Superior temporal gyrus (tissue), 1 donor: ENCODE data around the gene DDHD1.
A peak's percentile ranks its signal among the peaks of the same experiment; 100 is the strongest.
"Not testable (repeated sequence)": the region's sequence is repeated elsewhere in the genome, so short reads cannot be mapped to it uniquely, and the experiment has no call there.

Source experiments
- DNase-seq: peaks from one replicate; pipeline ENCODE4 v3.0.0-alpha.2; 2016; ENCODE audit errors: extremely low spot score

DDHD1 gene

DNA sequence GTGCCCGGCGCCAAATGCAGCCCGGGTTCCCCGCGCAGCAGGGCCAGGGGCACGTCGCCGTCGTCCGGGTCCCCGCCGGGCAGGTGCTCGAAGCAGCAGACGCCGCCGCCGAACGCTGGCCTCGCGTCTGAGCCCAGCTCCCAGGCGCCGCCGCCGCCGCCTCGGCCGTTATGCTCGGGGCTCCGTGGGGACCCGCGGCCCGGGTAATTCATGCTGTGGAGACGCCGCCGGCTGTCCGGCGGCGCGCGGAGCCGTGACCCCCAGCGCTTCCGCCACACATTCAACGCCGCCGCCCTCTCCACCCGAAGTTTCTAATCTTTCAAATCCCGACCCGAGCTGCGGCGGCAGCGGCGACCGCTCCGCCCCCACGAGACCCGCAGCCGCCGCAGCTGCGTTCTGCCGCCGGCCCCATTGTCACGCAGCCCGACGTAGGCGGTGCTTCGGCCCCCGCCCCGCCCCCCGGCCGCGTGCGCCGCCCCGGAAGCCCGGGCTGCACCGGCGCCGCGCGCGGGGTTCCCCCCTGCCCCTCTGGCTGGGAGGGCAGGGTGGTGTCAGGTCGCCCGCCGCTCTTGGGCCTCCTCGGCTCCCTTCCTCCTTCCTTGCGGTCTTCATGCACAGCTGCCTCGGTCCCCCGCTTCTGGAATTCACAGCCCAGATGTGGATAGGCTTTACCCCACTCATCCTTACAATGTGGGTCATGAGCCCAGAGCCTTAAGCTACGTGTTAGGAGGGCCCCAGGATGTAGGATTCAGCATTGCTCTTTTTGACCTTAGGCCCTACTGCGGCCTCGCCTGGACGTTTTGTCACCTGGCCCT, at the start of gene DDHD1:
Gene DDHD1, minus strand, starts transcription at position 437 of the 815 bp plus-strand sequence. Its CDS starts 225 bp downstream, at position 212.
- DNase-seq = peak; percentile 68

DNA sequence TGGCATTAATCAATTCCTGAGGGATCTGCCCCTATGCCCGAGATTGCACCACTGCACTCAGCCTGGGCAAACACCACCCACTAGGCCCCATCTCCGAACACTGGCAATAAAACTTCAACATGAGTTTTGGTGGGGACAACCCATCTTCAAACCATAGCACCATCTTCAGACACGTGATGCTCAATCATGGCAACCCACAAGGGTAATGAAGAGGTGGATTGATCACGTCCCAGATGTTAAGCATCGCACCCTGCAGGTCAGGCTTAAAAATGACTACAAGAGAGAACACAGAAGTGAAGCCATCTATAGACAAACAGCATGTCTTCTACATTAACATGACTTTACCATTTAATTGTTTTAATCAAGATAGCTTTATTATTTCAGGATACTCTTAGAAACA, 42.8 kb upstream of the DDHD1 start:
- DNase-seq = no peak

GRCh38 chr14:53193193-53193592, 40.1 kb upstream of the DDHD1 start:
- DNase-seq = no peak

- no peak for DNase-seq
Measured at GRCh38 chr14:53192052-53192760, 39.1 kb upstream of the DDHD1 start.

- no peak for DNase-seq
Measured at GRCh38 chr14:53190938-53191337, 37.8 kb upstream of the DDHD1 start.

DNA sequence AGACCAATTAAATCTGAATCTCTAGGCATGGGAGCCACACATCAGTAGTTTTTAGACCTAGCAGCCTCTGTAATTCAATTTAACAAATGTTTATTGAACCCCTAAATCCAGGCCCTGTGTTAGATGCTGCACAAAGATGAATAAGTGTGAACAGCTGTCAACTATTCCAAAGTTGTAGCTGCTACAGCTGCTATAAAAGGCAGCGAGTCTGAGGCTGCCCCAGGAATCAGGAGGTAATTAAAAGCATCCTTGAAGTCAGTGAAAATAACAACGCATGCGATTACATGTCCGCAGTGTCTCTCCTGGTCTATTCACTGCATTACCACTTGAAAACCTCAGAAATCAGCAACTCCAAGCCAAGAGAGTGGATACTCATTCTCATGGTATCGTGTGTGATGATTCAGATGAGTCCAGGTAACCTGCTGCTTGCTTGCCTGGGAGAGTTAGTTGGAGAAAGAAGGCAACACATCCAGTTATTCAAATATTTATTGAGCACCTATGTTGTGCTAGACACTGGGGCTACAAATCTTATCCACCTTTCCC, 34.9 kb upstream of the DDHD1 start:
- DNase-seq = no peak

GRCh38 chr14:53186532-53186931, 33.4 kb upstream of the DDHD1 start:
- DNase-seq = no peak

GRCh38 chr14:53183611-53184010, 30.5 kb upstream of the DDHD1 start:
- DNase-seq = no peak

DNA sequence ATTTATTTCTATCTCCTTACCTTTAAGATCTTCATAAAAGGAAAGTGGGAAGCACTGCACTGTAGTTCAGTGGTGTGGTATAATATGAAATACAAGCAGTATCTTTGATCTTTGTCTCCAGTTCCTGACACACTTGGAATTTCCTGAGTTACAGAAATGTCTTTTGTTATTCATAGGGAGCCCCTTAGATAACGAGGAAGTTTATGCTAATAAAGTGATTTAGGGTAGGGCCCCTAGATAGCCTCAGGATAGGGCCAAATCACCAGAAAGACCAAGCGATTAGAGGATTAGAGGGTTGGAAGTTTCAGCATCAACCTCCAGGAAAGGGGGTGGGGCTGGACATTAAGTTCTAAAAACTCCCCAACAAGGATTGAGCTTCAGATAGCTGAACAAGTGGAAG, 29.9 kb upstream of the DDHD1 start:
- no peak for DNase-seq

- DNase-seq = not testable (repeated sequence)
Measured at GRCh38 chr14:53181463-53182081, 28.4 kb upstream of the DDHD1 start.

- no peak for DNase-seq
Measured at GRCh38 chr14:53180272-53181221, 27.4 kb upstream of the DDHD1 start.

DNA sequence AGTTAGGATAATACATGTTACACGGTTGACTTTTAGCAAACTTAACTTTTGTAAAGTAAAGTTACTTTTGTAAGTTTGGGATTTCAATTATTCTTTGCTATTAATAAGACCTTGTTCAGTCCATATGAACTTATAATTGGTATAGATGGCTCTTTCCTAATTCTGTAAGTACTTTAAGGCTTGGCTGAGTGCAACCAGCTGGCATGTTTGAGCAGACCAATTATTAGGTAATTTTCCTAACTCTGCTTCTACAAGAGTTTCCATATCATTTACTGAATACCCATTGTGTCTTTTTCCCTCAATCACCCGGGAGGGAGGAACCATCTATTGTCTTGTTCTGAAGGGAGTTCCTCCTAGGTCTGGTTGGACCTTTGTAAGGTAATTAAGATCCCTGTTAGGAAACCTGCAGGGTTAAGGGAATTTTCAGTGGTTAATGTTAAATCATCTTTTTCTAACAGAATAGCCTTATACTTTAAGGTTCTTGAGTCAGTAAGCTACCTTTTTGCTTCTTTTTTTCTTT, 26.4 kb upstream of the DDHD1 start:
- not testable (repeated sequence) for DNase-seq

DNA sequence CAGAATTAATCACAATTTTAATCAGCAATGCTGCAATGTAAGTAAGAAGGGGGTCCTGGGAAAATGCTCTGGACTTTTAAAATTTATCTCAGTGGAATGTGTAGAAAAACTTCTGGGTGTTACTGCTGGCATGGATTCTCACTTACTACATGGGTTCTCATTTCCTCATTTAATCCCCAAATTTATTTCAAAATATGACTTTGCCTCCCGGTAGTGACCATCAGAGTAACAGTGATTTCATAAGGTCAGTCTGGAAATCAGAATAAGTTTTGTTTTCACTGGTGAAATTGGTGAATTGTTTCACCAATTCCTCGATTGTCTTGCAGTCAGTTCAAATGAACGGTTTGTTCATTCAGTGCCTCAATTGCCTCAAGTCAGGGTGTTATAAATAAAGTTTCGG, 22.3 kb upstream of the DDHD1 start:
- no peak for DNase-seq

- DNase-seq = no peak
Measured at GRCh38 chr14:53174918-53175317, 21.8 kb upstream of the DDHD1 start.

GRCh38 chr14:53168786-53169185, 15.7 kb upstream of the DDHD1 start:
- DNase-seq = no peak

GRCh38 chr14:53167602-53168328, 14.6 kb upstream of the DDHD1 start:
- no peak for DNase-seq

DNA sequence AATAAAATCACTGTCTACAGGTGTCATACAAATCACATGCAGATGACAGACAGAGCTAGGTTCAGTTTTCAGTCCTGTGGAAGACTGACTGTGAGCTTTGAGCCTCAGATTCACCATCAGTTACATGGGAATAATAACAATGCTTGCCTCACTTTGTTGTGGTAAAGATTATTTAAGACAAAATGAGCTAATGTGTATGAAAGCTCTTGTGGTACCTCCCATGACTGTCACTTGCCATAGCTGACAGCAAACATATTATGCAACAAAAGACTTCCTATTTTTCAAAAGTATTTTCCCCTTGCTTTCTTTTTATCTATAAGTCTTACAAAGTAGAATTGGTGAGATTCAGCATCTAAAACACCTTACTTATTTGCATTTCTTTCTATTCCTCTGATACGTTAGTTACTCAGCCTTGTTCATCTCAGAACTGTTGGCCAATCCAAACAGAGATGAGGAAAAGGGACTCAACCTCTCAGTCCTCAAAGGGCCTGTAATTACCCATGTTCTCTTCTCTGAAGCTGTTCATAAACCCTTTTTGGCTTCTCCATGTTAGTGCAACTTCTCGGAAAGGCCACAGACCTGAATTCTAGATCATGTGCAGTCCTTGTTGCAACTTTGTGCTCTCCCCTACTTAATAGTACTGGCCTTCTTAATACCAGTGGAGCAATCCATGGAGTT, 8.8 kb upstream of the DDHD1 start:
- no peak for DNase-seq

DNA sequence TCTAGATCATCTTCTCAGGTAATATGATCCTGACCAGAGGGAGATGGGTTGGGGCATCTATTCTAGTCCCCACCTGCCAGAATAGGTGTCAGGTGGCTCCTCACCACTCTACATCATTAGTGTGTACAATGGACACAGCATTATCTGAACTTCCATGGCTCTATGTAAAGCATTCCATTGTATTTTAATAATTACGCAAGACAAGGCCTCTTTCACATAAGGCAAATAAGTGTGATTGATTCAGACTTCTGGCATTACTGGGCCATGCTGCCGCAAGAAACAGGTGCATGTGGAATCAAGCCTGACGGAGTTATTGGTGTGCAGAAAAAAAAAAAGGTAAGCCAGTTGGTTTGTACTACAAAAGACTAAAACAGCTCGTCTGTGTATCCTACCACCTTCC, 3.1 kb upstream of the DDHD1 start:
- DNase-seq = no peak

- DNase-seq = no peak
Measured at GRCh38 chr14:53153702-53154112, 584 bp upstream of the DDHD1 start.
